ENCODE results near the gene CDH22. TPM values are rescaled to one million over a fixed set of nuclear protein-coding genes. Genes with fewer than 3 reads are reported as not detected.

Gene CDH22
- total and polyA plus RNA-seq, 5 donors from 2014 or later: not detected

DNA sequence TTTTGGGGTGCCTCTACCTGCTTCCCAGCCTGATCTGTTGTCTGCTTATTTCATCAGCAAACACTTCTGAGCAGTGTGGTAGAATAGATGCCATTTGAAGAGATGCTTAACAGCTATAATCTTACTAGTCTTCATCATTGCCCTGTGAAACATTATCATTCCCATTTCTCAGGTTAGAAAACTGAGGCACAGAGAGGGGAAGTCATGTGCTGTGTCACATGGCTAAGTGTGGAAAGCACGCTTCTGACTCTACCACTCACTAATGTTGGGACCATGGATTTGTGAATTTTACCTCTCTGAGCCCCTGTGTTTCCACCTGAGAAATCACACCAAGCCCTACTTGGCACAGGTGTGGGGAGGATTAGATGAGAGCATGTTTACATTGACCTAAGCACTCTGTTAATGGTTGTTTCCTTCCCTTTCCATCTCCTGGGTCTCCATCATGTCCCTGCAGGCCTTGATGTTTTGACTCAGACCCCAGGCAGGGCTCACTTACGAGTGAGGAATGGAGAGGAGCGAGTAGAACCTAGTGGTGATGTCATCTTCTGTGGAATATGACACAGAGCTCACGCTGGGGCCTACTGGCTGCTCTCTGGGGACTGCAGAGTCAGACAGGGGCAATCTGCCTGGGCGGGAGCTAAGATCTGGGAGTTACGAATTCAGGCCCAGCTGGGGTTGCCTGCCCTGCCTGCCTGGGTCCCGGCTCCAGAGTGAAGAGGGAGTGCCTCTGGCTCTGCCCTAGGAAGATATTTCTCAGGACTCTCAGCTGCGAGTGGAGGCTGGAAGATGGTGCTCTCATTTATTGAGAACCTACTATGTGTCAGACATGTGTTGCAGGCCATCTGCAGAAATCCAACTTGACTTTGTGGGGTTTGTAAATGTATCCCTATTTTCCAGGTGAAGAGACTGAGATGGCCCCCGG lies 64.3 kb downstream of the CDH22 start:
- Mint-ChIP-seq H3K27me3 (peaks cover 45% of the 10 kb centered on the region), H3K27ac (no peak overlapping the region), H3K4me3 (no peak overlapping the region), H3K9me3 (no peaks in the 10 kb centered on the region), H3K36me3 (no peaks in the 10 kb centered on the region), H3K4me1 (peaks cover 0 to 7% (median 0%) of the 10 kb centered on the region in 4 donors)
- ATAC-seq (ENCODE audit: low read depth in 2 of 2) (no peak), DNase-seq (no peak)
- Histone ChIP-seq H3K36me3 (ENCODE audit: control insufficient read depth, insufficient read depth, low read length) (no peaks in the 10 kb centered on the region), H3K4me3 (ENCODE audit: low read depth, low read length) (no peak overlapping the region), H3K4me1 (ENCODE audit: control insufficient read depth, insufficient read depth, low read length, poor library complexity, severe bottlenecking) (no peaks in the 10 kb centered on the region), H3K9me3 (ENCODE audit: control insufficient read depth in 2 of 2, low read length in 2 of 2) (no peaks in the 10 kb centered on the region), H3K27ac (ENCODE audit: insufficient read depth, low read length, poor library complexity, severe bottlenecking) (no peak overlapping the region), H3K27me3 (ENCODE audit: control insufficient read depth, insufficient read depth, low read length) (peaks cover 11% of the 10 kb centered on the region)

DNA sequence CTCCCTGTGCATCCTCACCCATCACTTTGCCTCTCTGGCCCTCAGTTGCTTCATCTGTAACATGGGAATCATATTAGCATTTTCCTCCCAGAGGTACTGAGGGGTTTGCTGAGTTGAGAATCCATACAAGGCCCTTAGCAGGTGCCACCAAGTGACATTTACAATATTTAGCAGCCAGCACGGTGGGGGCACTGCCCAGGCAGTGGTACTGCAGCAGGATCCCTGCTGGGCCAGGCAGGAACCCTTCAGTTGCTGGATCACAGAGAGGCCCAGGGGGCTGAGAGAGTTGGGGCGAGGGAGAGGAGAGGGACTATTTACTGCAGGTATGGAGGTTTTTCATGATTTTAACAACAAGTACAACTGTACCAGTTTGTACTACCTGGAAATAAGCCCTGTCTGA lies 65.9 kb downstream of the CDH22 start:
- no peak overlapping the region for H3K27ac Mint-ChIP-seq
- H3K36me3 Mint-ChIP-seq: no peaks in the 10 kb centered on the region
- peaks cover 37% of the 10 kb centered on the region for H3K27me3 Mint-ChIP-seq
- no peak overlapping the region for H3K27ac ChIP-seq (ENCODE audit: insufficient read depth, low read length, poor library complexity, severe bottlenecking)
- no peak for DNase-seq
- H3K4me3 ChIP-seq (ENCODE audit: low read depth, low read length): no peak overlapping the region
- no peaks in the 10 kb centered on the region for H3K9me3 Mint-ChIP-seq
- peaks cover 0 to 7% (median 0%) of the 10 kb centered on the region in 4 donors for H3K4me1 Mint-ChIP-seq
- H3K36me3 ChIP-seq (ENCODE audit: control insufficient read depth, insufficient read depth, low read length): no peaks in the 10 kb centered on the region
- no peaks in the 10 kb centered on the region for H3K9me3 ChIP-seq (ENCODE audit: control insufficient read depth in 2 of 2, low read length in 2 of 2)
- H3K27me3 ChIP-seq (ENCODE audit: control insufficient read depth, insufficient read depth, low read length): peaks cover 7% of the 10 kb centered on the region
- no peak for ATAC-seq (ENCODE audit: low read depth in 2 of 2)
- H3K4me3 Mint-ChIP-seq: no peak overlapping the region
- no peaks in the 10 kb centered on the region for H3K4me1 ChIP-seq (ENCODE audit: control insufficient read depth, insufficient read depth, low read length, poor library complexity, severe bottlenecking)

DNA sequence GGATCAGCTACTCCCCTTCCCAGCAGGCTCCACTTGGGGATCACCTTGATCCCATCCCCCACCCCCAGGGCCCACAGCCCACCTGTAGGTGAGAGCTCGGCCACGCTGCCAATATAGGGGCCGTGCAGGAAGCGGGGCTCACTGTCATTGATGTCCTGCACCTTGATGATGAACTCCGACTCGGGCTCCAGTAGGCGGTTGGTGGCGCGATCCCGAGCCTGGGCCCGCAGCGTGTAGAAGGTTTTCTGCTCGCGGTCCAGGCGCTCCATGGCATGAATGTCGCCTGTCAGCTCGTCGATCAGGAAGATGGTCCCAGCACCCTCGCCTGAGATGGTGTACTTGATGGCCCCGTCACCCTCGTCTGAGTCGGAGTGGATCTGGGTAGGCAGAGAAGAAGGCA lies 67.4 kb downstream of the CDH22 start:
- H3K4me3 ChIP-seq (ENCODE audit: low read depth, low read length): no peak overlapping the region
- no peaks in the 10 kb centered on the region for H3K9me3 ChIP-seq (ENCODE audit: control insufficient read depth in 2 of 2, low read length in 2 of 2)
- ATAC-seq (ENCODE audit: low read depth in 2 of 2): no peak
- DNase-seq: no peak
- Mint-ChIP-seq H3K9me3 (no peaks in the 10 kb centered on the region), H3K27ac (no peak overlapping the region), H3K27me3 (peaks cover 22% of the 10 kb centered on the region), H3K36me3 (no peaks in the 10 kb centered on the region), H3K4me1 (no peaks in the 10 kb centered on the region), H3K4me3 (no peak overlapping the region)
- H3K4me1 ChIP-seq (ENCODE audit: control insufficient read depth, insufficient read depth, low read length, poor library complexity, severe bottlenecking): no peaks in the 10 kb centered on the region
- H3K36me3 ChIP-seq (ENCODE audit: control insufficient read depth, insufficient read depth, low read length): no peaks in the 10 kb centered on the region
- peaks cover 2% of the 10 kb centered on the region for H3K27me3 ChIP-seq (ENCODE audit: control insufficient read depth, insufficient read depth, low read length)
- no peak overlapping the region for H3K27ac ChIP-seq (ENCODE audit: insufficient read depth, low read length, poor library complexity, severe bottlenecking)

DNA sequence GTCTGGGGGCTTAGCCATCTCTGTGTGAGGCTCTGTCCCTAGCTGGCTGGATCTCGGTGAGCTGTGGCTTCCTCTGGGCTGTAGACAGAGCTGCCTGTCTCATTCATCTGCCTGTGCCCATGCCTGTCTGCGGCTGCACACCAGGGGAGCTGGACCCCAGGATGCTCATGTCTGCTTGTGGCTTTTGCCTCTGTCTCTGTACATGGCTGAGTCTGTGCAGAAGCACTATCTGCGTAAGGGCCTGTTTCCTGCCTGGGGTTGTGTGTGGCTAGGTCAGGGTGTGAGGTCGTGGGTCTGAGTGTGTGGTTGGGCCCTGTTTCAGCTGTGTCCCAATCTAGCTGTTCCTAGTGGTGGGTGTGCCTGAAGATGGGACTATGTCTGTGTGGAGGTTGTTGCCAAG lies 68.2 kb downstream of the CDH22 start:
- DNase-seq (no peak), ATAC-seq (ENCODE audit: low read depth in 2 of 2) (no peak)
- Histone ChIP-seq H3K4me3 (ENCODE audit: low read depth, low read length) (no peak overlapping the region), H3K27ac (ENCODE audit: insufficient read depth, low read length, poor library complexity, severe bottlenecking) (no peak overlapping the region), H3K36me3 (ENCODE audit: control insufficient read depth, insufficient read depth, low read length) (no peaks in the 10 kb centered on the region), H3K9me3 (ENCODE audit: control insufficient read depth in 2 of 2, low read length in 2 of 2) (no peaks in the 10 kb centered on the region), H3K27me3 (ENCODE audit: control insufficient read depth, insufficient read depth, low read length) (peaks cover 5% of the 10 kb centered on the region), H3K4me1 (ENCODE audit: control insufficient read depth, insufficient read depth, low read length, poor library complexity, severe bottlenecking) (no peaks in the 10 kb centered on the region)
- H3K9me3 Mint-ChIP-seq: peaks cover 0 to 3% (median 0%) of the 10 kb centered on the region in 7 donors
- H3K27ac Mint-ChIP-seq: no peak overlapping the region
- H3K4me3 Mint-ChIP-seq: no peak overlapping the region
- H3K27me3 Mint-ChIP-seq: peaks cover 13% of the 10 kb centered on the region
- H3K4me1 Mint-ChIP-seq: no peaks in the 10 kb centered on the region
- H3K36me3 Mint-ChIP-seq: no peaks in the 10 kb centered on the region

DNA sequence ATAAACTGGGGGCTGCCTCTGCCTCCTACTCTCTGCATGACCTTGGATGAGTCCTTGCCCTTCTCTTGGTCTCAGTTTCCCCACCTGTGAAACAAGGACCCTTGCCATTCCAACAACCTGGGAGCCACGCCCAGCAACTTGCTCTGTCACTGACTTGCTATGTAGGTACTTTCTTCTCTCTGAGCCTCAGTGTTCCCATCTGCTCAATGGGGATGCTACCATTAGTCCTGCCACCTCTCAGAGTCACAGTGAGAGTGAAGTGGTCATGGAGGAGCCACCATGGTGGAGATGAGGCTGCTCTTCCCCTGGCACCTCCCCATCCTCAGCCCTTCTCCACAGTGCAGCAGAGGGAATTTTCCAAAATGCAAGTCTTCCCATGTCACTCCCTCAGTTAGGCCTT lies 70.6 kb downstream of the CDH22 start:
- no peak for ATAC-seq (ENCODE audit: low read depth in 2 of 2)
- Histone ChIP-seq H3K4me3 (ENCODE audit: low read depth, low read length) (no peak overlapping the region), H3K36me3 (ENCODE audit: control insufficient read depth, insufficient read depth, low read length) (no peaks in the 10 kb centered on the region), H3K27me3 (ENCODE audit: control insufficient read depth, insufficient read depth, low read length) (peaks cover 6% of the 10 kb centered on the region), H3K4me1 (ENCODE audit: control insufficient read depth, insufficient read depth, low read length, poor library complexity, severe bottlenecking) (no peaks in the 10 kb centered on the region), H3K27ac (ENCODE audit: insufficient read depth, low read length, poor library complexity, severe bottlenecking) (no peak overlapping the region), H3K9me3 (ENCODE audit: control insufficient read depth in 2 of 2, low read length in 2 of 2) (no peaks in the 10 kb centered on the region)
- no peaks in the 10 kb centered on the region for H3K36me3 Mint-ChIP-seq
- H3K9me3 Mint-ChIP-seq: peaks cover 0 to 3% (median 0%) of the 10 kb centered on the region in 7 donors
- H3K27ac Mint-ChIP-seq: no peak overlapping the region
- H3K27me3 Mint-ChIP-seq: peaks cover 2% of the 10 kb centered on the region
- DNase-seq: no peak
- H3K4me3 Mint-ChIP-seq: no peak overlapping the region
- H3K4me1 Mint-ChIP-seq: no peaks in the 10 kb centered on the region

DNA sequence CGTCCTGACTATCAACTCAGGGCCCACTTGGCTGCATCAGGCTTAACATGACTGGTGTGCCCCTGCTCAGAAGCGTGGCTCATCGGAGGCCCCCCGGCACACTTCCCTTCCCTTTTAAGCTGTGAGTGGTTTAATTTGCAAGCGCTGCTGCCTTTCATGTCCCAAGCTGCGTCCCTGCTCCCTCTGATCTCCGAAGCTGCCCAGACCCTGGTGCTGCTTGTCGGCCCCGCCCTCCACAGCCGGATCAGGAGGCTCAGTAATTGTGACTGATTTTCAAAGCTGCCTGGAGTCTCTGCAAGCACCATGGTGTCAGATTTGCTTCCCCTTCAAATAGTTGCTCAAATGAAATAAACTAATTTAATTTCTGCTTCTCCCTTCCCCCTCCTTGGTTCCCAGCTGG lies 71.1 kb downstream of the CDH22 start:
- Histone ChIP-seq H3K4me3 (ENCODE audit: low read depth, low read length) (no peak overlapping the region), H3K27me3 (ENCODE audit: control insufficient read depth, insufficient read depth, low read length) (peaks cover 6% of the 10 kb centered on the region), H3K4me1 (ENCODE audit: control insufficient read depth, insufficient read depth, low read length, poor library complexity, severe bottlenecking) (no peaks in the 10 kb centered on the region), H3K27ac (ENCODE audit: insufficient read depth, low read length, poor library complexity, severe bottlenecking) (no peak overlapping the region), H3K36me3 (ENCODE audit: control insufficient read depth, insufficient read depth, low read length) (no peaks in the 10 kb centered on the region), H3K9me3 (ENCODE audit: control insufficient read depth in 2 of 2, low read length in 2 of 2) (no peaks in the 10 kb centered on the region)
- peaks cover 0 to 3% (median 0%) of the 10 kb centered on the region in 7 donors for H3K9me3 Mint-ChIP-seq
- ATAC-seq (ENCODE audit: low read depth in 2 of 2) (no peak), DNase-seq (no peak)
- no peaks in the 10 kb centered on the region for H3K36me3 Mint-ChIP-seq
- no peak overlapping the region for H3K4me3 Mint-ChIP-seq
- H3K4me1 Mint-ChIP-seq: no peaks in the 10 kb centered on the region
- peaks cover 6% of the 10 kb centered on the region for H3K27me3 Mint-ChIP-seq
- no peak overlapping the region for H3K27ac Mint-ChIP-seq

DNA sequence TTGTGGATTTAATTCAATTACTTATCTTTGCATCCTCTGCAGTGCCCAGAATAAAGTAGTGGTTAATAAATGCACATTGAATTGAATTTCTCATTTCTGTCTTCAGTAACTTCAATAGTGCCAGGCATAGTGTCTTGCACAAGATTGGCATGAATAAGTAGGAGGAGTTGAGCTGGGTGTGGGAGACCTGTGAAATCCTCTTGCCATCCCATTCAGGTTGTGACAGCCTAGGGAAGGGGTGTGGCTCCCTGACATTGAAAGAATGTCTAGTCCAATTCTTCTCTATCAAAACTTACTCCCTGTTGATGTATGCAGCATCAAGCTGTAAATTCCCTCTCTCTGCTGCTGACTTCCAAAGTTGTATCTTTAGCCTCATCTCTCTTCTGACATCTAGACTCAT lies 73.2 kb downstream of the CDH22 start:
- no peak overlapping the region for H3K4me3 ChIP-seq (ENCODE audit: low read depth, low read length)
- Mint-ChIP-seq H3K27ac (no peak overlapping the region), H3K9me3 (peaks cover 0 to 3% (median 0%) of the 10 kb centered on the region in 7 donors), H3K4me1 (no peaks in the 10 kb centered on the region), H3K36me3 (no peaks in the 10 kb centered on the region), H3K27me3 (peaks cover 9% of the 10 kb centered on the region), H3K4me3 (no peak overlapping the region)
- H3K27ac ChIP-seq (ENCODE audit: insufficient read depth, low read length, poor library complexity, severe bottlenecking): no peak overlapping the region
- H3K36me3 ChIP-seq (ENCODE audit: control insufficient read depth, insufficient read depth, low read length): no peaks in the 10 kb centered on the region
- H3K4me1 ChIP-seq (ENCODE audit: control insufficient read depth, insufficient read depth, low read length, poor library complexity, severe bottlenecking): no peaks in the 10 kb centered on the region
- DNase-seq: no peak
- H3K9me3 ChIP-seq (ENCODE audit: control insufficient read depth in 2 of 2, low read length in 2 of 2): no peaks in the 10 kb centered on the region
- peaks cover 6% of the 10 kb centered on the region for H3K27me3 ChIP-seq (ENCODE audit: control insufficient read depth, insufficient read depth, low read length)
- ATAC-seq (ENCODE audit: low read depth in 2 of 2): no peak

DNA sequence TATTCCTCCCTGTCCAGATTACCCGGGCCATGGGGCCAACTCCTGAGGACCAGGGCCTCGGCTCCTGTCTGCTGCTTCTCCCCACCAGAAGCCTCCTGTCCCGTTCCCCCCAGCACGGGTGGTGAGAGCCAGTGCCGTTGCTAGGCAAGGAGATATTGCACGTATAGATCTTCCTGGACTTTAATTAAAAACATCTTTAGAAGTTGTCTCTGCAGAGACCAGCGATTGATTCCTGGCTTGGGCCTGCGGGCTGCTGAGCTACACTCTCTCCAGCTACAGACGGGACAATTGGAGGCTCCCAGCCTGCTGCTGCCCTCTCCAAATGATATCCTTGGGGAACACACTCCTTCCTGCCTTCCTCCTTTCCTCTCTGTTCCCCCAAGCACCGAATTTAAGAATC lies 74.6 kb downstream of the CDH22 start:
- Mint-ChIP-seq H3K27me3 (peaks cover 9% of the 10 kb centered on the region), H3K4me1 (no peaks in the 10 kb centered on the region), H3K9me3 (peaks cover 0 to 3% (median 0%) of the 10 kb centered on the region in 7 donors), H3K4me3 (no peak overlapping the region), H3K27ac (no peak overlapping the region), H3K36me3 (no peaks in the 10 kb centered on the region)
- DNase-seq (no peak), ATAC-seq (ENCODE audit: low read depth in 2 of 2) (no peak)
- Histone ChIP-seq H3K9me3 (ENCODE audit: control insufficient read depth in 2 of 2, low read length in 2 of 2) (no peaks in the 10 kb centered on the region), H3K27ac (ENCODE audit: insufficient read depth, low read length, poor library complexity, severe bottlenecking) (no peak overlapping the region), H3K4me1 (ENCODE audit: control insufficient read depth, insufficient read depth, low read length, poor library complexity, severe bottlenecking) (no peaks in the 10 kb centered on the region), H3K27me3 (ENCODE audit: control insufficient read depth, insufficient read depth, low read length) (peaks cover 6% of the 10 kb centered on the region), H3K36me3 (ENCODE audit: control insufficient read depth, insufficient read depth, low read length) (no peaks in the 10 kb centered on the region), H3K4me3 (ENCODE audit: low read depth, low read length) (no peak overlapping the region)
